GM10266 (cell line): ENCODE data around the gene ANTXR1.

Source experiments
- DNase-seq: peaks from one replicate; pipeline ENCODE4 v3.0.0; 2012; ENCODE audit errors: extremely low spot score
- CTCF ChIP-seq: IDR thresholded peaks from 2 replicates; pipeline ENCODE4 v1.5.1; 2012; ENCODE audit warnings: mild to moderate bottlenecking, low read depth; ENCODE audit not compliant: control insufficient read depth, insufficient read depth; ENCODE audit errors: missing control alignments

ANTXR1 gene

GRCh38 chr2:69163556-69163955, 150.6 kb downstream of the ANTXR1 start:
- no peak for DNase-seq
- no peak for TF ChIP-seq CTCF

- TF ChIP-seq CTCF, result no peak
- no peak for DNase-seq
These were observed 151.2 kb downstream of the ANTXR1 start for GRCh38 chr2:69164061-69164778.

GRCh38 chr2:69165091-69165880, 152.3 kb downstream of the ANTXR1 start:
- no peak for TF ChIP-seq CTCF
- DNase-seq, result no peak

GRCh38 chr2:69166465-69166811, 153.5 kb downstream of the ANTXR1 start:
- DNase-seq, result no peak

GRCh38 chr2:69166812-69167468, 154.0 kb downstream of the ANTXR1 start:
- no peak for DNase-seq
- TF ChIP-seq CTCF, result no peak

More at GRCh38 chr2:69166465-69166811, 153.5 kb downstream of the ANTXR1 start:
- no peak for TF ChIP-seq CTCF

GRCh38 chr2:69167469-69167822, 154.5 kb downstream of the ANTXR1 start:
- no peak for DNase-seq
- no peak for TF ChIP-seq CTCF
